Astrocyte of the hippocampus (primary cell): ENCODE results near the gene TAB2.
"Not testable (repeated sequence)": the region's sequence is repeated elsewhere in the genome, so short reads cannot be mapped to it uniquely, and the experiment has no call there.

Source experiments
- DNase-seq: peaks from one replicate; pipeline ENCODE4 v3.0.0; 2011; ENCODE audit warnings: low read depth, low spot score

Gene TAB2

GRCh38 chr6:149459761-149460160 lies 142.2 kb downstream of the TAB2 start:
- no peak for DNase-seq

- DNase-seq, result not testable (repeated sequence)
Measured at GRCh38 chr6:149460249-149460648, 142.7 kb downstream of the TAB2 start.
